Adipocyte (in vitro differentiated cells): ENCODE data around the gene FUOM.

Experiments
- DNase-seq: peaks from one replicate; pipeline ENCODE4 v3.0.0-alpha.2; 2015; ENCODE audit warnings: low read depth
- H3K27me3 ChIP-seq: replicated peaks from 2 replicates; pipeline ENCODE4 v1.7.0; 2013; ENCODE audit warnings: mild to moderate bottlenecking, low read length, moderate library complexity; ENCODE audit not compliant: control insufficient read depth, insufficient read depth
- H3K36me3 ChIP-seq: 2 replicates; pipeline ENCODE4 v1.7.0; 2013; ENCODE audit warnings: low read length, mild to moderate bottlenecking, moderate library complexity; ENCODE audit not compliant: control insufficient read depth, insufficient read depth, severe bottlenecking
- H3K4me1 ChIP-seq: 2 replicates; pipeline ENCODE4 v1.7.0; 2013; ENCODE audit warnings: mild to moderate bottlenecking, low read length, moderate library complexity; ENCODE audit not compliant: control insufficient read depth, insufficient read depth
- H3K4me3 ChIP-seq: 2 replicates; pipeline ENCODE4 v1.7.0; 2013; ENCODE audit warnings: mild to moderate bottlenecking, low read length, moderate library complexity
- H3K9ac ChIP-seq: 2 replicates; pipeline ENCODE4 v1.7.0; 2013; ENCODE audit warnings: mild to moderate bottlenecking, low read length, moderate library complexity
- H3K9me3 ChIP-seq: 2 replicates; pipeline ENCODE4 v1.7.0; 2013; ENCODE audit warnings: mild to moderate bottlenecking, low read length, moderate library complexity; ENCODE audit not compliant: control insufficient read depth

Gene FUOM

DNA sequence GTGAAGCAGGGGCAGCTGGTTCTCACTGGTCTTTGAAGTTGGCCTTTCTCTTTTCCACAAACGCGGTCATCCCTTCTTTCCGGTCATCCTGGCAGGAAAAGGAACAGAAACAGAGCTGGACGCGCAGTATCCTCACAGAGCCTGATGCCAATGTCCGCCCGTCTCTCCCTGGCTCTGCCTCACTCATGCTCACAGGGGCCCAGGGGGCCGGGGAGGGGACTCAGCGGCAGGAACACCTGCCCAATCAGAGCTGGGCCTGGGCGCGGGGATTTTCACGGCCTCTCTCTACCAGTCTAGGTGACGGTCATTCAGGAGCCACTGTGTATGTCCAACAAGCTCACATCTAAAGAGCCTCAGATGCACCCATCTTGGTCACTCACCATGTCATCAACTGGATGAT lies 5.0 kb upstream of the FUOM start:
- H3K36me3 ChIP-seq, result peaks cover 55% of the 10 kb centered on the region
- no peaks in the 10 kb centered on the region for H3K9me3 ChIP-seq
- no peak overlapping the region for H3K4me3 ChIP-seq
- DNase-seq, result no peak
- no peaks in the 10 kb centered on the region for H3K27me3 ChIP-seq
- no peak overlapping the region for H3K9ac ChIP-seq
- no peaks in the 10 kb centered on the region for H3K4me1 ChIP-seq

DNA sequence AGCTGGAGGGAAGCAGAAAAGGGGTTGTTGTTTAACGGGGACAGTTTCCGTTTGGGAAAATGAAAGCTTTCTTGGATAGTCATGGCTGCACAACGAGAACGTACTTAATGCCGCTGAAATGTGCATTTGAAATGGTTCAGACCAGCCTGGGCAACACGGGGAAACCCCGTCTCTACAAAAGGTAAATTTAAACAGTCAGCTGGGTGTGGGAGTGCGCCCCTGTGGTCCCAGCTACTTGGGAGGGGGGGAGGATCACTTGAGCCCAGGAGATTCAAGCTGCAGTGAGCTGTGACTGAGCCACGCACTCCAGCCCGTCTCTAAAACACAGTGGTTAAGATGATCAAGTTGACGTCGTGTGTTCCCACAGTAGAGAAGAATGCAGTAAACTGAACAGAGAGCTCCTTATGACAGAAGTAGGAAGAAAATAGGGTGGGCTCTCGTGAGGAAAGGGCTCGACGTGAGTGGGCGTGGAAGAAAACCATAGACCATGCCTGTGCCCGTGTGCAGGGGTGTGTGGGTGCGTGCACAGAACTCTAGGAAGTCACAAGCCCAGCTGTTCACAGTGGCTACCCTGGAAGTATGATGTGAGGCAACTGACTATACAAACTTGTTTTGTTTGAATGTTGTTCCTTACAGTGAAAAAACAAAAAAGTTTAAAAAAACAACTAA lies 4.1 kb upstream of the FUOM start:
- Histone ChIP-seq H3K9ac (no peak overlapping the region), H3K36me3 (peaks cover 52% of the 10 kb centered on the region), H3K27me3 (no peaks in the 10 kb centered on the region), H3K4me3 (no peak overlapping the region), H3K4me1 (no peaks in the 10 kb centered on the region), H3K9me3 (no peaks in the 10 kb centered on the region)
- DNase-seq, result no peak

DNA sequence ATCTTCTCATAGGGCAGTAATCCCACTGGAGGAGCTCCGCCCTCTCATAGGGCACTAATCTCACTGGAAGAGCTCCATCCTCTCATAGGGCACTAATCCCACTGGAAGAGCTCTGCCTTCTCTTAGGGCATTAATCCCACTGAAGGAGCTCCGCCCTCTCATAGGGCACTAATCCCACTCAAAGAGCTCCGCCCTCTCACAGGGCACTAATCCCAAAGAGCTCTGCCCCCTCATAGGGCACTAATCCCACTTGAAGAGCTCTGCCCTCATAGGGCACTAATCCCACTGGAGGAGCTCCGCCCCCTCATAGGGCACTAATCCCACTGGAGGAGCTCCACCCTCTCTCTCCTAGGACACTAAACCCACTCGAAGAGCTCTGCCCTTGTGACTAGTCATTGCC lies 3.4 kb upstream of the FUOM start:
- DNase-seq, result no peak
- Histone ChIP-seq H3K36me3 (peaks cover 45% of the 10 kb centered on the region), H3K4me3 (no peak overlapping the region), H3K9me3 (no peaks in the 10 kb centered on the region), H3K4me1 (no peaks in the 10 kb centered on the region), H3K9ac (no peak overlapping the region), H3K27me3 (no peaks in the 10 kb centered on the region)

DNA sequence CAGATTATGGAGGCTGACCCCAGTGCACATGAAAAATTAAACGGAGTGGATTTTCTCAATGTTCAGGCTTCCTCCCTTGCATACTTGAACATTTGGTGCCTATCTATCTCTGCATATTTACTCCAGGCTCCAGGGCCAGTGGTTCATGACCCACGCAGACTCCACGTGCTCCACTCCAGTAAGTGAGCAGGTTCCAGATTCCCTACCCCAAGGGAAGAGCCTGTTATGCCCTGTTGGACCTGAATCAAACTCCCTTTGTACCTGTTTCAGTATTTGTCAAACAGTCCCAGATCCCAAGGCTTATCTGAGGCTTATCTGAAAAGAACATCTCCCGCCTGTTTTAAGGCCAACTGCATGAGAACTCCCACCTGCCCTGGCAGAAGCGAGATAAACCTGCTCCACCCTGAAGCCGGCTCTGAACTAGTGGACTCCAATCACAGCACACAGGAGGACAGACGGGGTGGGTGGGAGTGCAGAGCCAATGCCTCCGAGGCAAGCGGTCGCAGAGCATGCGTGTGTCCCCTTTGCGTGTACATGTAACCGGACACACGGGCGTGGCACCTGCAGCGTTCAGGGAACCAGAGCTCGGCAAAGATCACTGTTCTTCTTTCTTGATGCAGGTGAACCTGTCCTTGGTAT lies 2.3 kb upstream of the FUOM start:
- H3K9me3 ChIP-seq, result no peaks in the 10 kb centered on the region
- H3K4me3 ChIP-seq, result no peak overlapping the region
- DNase-seq, result no peak
- H3K36me3 ChIP-seq, result peaks cover 34% of the 10 kb centered on the region
- H3K9ac ChIP-seq, result no peak overlapping the region
- H3K4me1 ChIP-seq, result no peaks in the 10 kb centered on the region
- no peaks in the 10 kb centered on the region for H3K27me3 ChIP-seq

DNA sequence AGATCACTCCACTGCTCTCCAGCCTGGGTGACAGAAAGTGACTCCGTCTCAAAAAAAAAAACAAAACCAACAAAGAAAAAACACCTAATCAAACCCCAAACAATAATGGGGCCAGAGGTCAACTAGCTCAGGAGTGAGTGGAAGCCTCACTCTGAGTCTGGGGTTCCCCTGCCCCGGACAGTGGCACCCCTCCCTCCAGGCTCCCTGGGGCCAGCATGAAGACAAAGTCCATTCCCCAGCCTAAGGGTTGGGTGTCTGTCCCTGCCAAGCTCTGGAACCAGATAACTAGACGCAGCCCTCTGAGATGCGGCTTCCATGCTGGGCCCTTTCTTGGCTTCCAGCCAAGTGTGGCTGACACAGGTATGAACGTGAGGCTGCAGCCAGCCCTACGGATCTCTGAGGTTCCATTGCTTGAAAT lies 1.7 kb upstream of the FUOM start:
- DNase-seq, result no peak
- Histone ChIP-seq H3K9ac (no peak overlapping the region), H3K4me1 (no peaks in the 10 kb centered on the region)

DNA sequence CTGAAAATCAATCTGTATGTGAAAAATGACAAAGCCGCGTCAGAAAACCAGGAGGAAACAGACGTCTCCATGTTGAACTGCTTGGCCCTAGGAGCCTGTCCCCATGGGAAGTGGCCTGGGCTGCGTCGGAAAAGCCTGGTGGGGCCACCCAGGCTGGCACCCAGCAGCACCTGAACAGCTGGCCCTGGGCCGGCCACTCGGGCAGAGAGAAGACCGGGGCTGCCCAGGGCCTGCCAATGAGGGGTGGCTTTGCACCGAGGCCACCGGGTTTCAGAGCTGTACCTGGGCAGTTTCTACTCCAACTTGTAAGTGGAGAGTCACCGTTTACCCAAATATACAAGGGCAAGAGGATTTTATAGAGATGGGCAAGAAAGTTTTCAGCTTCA lies 1.1 kb upstream of the FUOM start:
- no peak for DNase-seq
- peaks cover 22% of the 10 kb centered on the region for H3K36me3 ChIP-seq

More for the DNA sequence above, 1.7 kb upstream of the FUOM start:
- H3K4me3 ChIP-seq, result no peak overlapping the region
- peaks cover 29% of the 10 kb centered on the region for H3K36me3 ChIP-seq
- no peaks in the 10 kb centered on the region for H3K27me3 ChIP-seq
- H3K9me3 ChIP-seq, result no peaks in the 10 kb centered on the region

DNA sequence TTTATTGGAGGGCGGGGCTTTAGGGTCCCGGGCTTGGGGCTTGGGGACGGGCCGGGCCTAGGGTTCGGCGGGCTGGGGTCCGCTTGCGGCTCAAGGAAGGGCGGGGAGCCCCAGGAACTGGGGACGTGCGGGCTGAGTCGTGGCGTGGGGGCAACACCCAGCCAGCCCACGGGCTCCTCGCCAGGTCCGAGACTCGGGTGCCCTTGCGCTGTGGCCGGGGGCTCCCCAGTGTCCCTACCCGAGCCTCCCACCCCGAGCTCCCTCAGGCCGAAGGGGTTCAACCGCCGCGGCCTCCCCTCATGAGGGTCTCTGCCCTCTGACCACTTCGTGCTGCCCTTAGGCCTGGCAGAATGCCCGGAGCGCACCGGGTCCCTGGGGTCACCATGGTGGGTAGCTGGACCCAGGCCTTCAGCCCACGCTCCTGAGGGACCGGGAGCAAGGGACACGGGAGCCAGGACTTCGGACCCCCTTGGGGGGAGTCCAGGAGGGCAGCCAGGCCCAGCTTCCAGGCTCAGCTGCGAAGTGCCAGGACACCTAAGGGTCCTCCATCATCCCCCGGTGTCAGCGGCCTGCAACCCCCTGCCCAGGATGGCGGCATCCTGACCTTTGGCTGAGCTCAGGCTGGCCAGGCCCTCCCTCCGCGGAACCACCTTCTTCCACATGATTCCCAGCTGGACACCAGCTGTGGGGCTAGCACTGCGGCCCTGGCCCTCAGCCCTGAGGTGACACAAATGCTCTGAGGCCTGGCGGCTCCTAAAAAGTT lies 524 bp upstream of the FUOM start:
- H3K4me1 ChIP-seq, result no peaks in the 10 kb centered on the region
- H3K36me3 ChIP-seq, result peaks cover 17% of the 10 kb centered on the region
- H3K9ac ChIP-seq, result no peak overlapping the region
- H3K27me3 ChIP-seq, result no peaks in the 10 kb centered on the region
- no peaks in the 10 kb centered on the region for H3K9me3 ChIP-seq
- DNase-seq, result no peak
- no peak overlapping the region for H3K4me3 ChIP-seq

More for the DNA sequence above, 1.1 kb upstream of the FUOM start:
- H3K4me3 ChIP-seq, result no peak overlapping the region
- H3K27me3 ChIP-seq, result no peaks in the 10 kb centered on the region
- no peaks in the 10 kb centered on the region for H3K4me1 ChIP-seq
- H3K9me3 ChIP-seq, result no peaks in the 10 kb centered on the region
- no peak overlapping the region for H3K9ac ChIP-seq

DNA sequence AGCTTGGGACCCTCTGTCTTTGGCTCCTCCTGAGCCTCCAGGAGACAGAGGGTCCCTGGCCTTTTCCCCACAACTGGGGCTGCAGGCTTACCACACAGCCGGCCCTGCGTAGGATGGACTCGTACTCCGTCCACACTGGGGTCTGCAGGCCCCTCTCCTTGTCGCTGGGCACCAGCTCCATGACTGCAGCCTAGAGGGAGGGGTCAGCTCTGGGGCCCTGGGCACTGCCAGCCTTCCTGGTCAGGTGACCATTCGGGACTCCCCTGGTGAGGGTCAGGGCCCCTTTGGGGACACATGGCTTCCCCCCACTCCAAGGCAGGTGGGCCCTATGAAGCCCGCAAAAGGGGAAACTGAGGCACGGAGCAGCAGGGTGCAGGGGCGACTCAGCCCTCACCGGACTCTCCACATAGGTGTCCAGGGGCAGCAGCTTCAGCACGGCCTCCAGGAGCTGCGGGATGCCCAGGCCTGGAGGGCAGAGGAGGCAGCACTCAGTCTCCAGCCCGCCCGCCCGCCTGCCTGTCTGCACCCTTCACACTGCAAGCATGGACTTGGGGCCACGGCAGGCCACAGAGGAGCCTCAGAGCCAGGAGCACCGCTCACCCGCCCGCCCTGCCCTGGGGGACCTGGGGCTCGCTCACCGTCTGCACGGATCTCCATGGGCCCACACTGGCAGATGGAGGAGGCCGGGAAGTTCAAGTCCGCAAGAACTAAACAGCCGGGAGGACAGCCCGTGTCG lies 1.1 kb downstream of the FUOM start:
- Histone ChIP-seq H3K9me3 (no peaks in the 10 kb centered on the region), H3K4me1 (no peaks in the 10 kb centered on the region), H3K27me3 (peaks cover 8% of the 10 kb centered on the region), H3K36me3 (peaks cover 1% of the 10 kb centered on the region), H3K4me3 (peak overlapping the region; percentile 69), H3K9ac (peak overlapping the region; percentile 42)
- peak; percentile 3 for DNase-seq

DNA sequence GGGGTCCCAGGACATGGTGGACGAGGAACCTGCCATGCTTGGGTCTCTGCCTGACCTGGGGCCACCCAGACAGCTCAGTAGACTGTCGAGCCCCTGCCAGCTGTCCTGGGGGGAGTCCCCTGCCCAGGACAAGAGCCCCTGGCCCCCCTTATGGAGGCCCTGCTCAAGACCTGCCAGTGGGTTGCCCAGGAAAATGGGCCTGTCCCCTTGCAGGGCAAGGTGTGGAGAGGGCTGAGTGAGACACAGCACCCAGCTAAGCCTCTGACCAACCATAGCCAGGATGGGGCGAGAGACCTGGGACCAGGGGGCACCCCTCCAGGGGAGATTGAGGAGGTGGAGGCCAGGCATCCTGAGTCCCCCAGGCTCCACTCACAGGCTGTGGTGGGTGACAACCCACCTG lies 1.8 kb downstream of the FUOM start:
- no peak for DNase-seq
- H3K27me3 ChIP-seq, result peaks cover 10% of the 10 kb centered on the region
- H3K36me3 ChIP-seq, result no peaks in the 10 kb centered on the region
- H3K4me3 ChIP-seq, result no peak overlapping the region
- H3K9me3 ChIP-seq, result no peaks in the 10 kb centered on the region
- H3K4me1 ChIP-seq, result no peaks in the 10 kb centered on the region
- no peak overlapping the region for H3K9ac ChIP-seq

DNA sequence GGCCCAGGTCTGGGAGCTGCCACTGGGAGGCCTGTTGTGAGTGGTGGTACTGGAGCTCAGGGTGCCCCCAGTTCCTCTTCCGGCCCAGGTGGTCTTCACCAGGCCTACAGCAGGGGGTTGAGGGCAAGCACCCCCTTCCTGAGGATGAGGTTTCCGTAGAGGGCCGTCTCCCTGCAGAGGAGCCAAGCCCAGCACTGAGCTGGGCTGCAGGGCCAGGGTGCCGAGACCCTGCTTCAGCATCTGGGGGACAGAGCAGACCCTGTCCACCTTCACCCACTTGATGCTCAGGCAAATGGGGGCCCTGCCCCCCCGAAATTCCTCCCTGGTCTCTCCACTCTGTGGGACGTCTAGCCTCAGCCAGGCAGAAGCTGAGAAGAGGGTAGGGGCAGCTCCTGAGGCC lies 2.6 kb downstream of the FUOM start:
- no peaks in the 10 kb centered on the region for H3K9me3 ChIP-seq
- no peak overlapping the region for H3K9ac ChIP-seq
- peaks cover 15% of the 10 kb centered on the region for H3K27me3 ChIP-seq
- H3K36me3 ChIP-seq, result no peaks in the 10 kb centered on the region
- no peak for DNase-seq
- no peaks in the 10 kb centered on the region for H3K4me1 ChIP-seq
- no peak overlapping the region for H3K4me3 ChIP-seq

DNA sequence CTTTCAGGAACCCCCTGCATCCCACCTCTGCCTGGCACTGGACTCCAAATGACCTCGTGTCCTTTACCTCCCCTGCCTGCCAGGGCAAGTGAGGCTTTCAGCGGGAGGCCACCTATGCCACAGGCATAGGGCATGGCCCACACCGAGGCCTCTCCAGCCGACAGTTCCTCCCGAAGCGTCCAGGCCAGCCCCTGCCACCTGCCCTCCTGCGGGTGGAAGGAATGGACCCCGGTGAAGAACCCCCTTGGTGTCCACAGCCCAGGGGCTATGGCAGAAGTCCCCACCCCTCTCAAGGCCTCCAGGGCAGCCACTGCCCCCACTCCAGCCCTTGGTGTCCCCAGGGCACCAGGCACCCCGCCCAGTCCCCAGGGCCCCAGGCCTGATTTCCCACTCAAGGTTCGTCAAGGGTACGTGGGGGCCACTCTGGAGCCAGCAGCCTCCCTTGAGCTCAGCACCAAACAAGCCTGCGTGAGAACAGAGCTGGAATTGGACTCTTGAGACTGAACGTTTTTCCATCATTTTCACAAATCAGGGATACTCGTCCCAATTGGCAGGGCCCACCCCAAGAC lies 3.1 kb downstream of the FUOM start:
- H3K9me3 ChIP-seq, result no peaks in the 10 kb centered on the region
- no peak for DNase-seq
- H3K27me3 ChIP-seq, result peaks cover 20% of the 10 kb centered on the region
- no peak overlapping the region for H3K4me3 ChIP-seq
- no peaks in the 10 kb centered on the region for H3K4me1 ChIP-seq
- H3K36me3 ChIP-seq, result no peaks in the 10 kb centered on the region
- H3K9ac ChIP-seq, result no peak overlapping the region
